Subcutaneous adipose tissue (tissue), 4 donors: ENCODE results near the gene FOSL2. TPM values are rescaled to one million over a fixed set of nuclear protein-coding genes. Genes with fewer than 3 reads are reported as not detected.

Source experiments
- CTCF ChIP-seq: fragments of 450-650 bp; IDR thresholded peaks from one replicate; pipeline ENCODE4 v1.5.1; 2016; ENCODE audit warnings: low read depth, mild to moderate bottlenecking, control low read depth, antibody characterized with exemption, moderate library complexity
- total RNA-seq, 4 donors: library from RNA; depleted of rRNA; stranded (reverse); fragments of >200 nt; gene quantifications; one replicate each; pipeline ENCODE4 v1.1.0, GENCODE V29; 2016

The FOSL2 gene
- total RNA-seq, 4 donors from 2014 or later, result 69.7 to 137 (median 110) TPM

GRCh38 chr2:28446531-28446930 lies 53.9 kb downstream of the FOSL2 start:
- no peak for TF ChIP-seq CTCF

GRCh38 chr2:28447086-28447485 lies 54.4 kb downstream of the FOSL2 start:
- TF ChIP-seq CTCF, result no peak

GRCh38 chr2:28447943-28448792 lies 55.5 kb downstream of the FOSL2 start:
- TF ChIP-seq CTCF, result no peak

GRCh38 chr2:28448793-28449100 lies 56.1 kb downstream of the FOSL2 start:
- no peak for TF ChIP-seq CTCF

GRCh38 chr2:28449126-28449487 lies 56.4 kb downstream of the FOSL2 start:
- TF ChIP-seq CTCF, result no peak

GRCh38 chr2:28449488-28450395 lies 57.1 kb downstream of the FOSL2 start:
- no peak for TF ChIP-seq CTCF

- no peak for TF ChIP-seq CTCF
Measured at GRCh38 chr2:28450901-28451565, 58.4 kb downstream of the FOSL2 start.
